GM18517 (cell line): ENCODE measurements around the gene TULP1.

Experiments
- ATAC-seq: cut with Tn5 transposase; IDR thresholded peaks from one replicate; pipeline ENCODE4 v1.9.1; 2021; ENCODE audit warnings: mild to moderate bottlenecking, moderate library complexity; ENCODE audit not compliant: unreplicated experiment

The TULP1 gene

DNA sequence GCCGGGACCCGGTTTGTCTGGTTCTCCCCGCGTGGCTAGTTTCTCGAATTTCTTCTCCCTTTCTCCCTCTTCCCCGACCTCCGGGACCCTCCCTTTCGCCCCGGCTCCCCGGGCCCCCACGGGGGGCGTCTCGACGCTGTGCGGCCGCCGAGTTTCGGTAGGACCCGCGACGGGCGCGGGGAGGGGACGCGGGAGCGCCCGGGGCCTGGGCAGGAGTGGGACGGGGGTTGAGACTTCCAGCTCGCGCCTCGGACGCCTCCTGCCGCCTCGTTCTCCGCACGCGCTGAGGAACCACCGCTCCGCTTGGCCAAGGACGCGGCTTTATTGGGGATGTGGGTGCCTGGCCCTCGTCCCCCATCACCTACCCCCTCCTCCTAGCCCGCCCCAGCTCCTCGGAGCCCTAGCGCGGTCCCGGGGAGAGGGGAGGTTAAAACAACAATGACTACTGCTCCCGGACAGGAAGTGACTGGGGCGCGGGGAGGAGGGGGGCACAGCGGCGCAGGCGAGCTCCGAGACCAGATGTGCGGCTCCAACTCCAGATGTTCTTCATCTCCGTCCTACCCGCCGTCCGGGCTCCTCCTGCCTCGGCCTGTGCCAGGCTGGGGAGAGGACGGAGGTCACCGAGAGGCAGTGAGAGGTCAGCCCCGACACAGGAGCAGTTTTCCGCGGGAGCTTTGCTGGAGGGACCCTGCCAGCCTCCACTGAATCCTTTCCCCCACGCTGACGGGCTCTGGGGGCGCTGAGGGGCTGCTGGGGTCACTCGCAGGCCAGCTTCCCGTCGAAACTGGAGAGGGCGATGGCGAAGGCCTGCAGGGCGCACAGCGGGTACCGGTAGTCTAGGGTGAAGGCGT lies 14.9 kb downstream of the TULP1 start:
- ATAC-seq, result no peak

DNA sequence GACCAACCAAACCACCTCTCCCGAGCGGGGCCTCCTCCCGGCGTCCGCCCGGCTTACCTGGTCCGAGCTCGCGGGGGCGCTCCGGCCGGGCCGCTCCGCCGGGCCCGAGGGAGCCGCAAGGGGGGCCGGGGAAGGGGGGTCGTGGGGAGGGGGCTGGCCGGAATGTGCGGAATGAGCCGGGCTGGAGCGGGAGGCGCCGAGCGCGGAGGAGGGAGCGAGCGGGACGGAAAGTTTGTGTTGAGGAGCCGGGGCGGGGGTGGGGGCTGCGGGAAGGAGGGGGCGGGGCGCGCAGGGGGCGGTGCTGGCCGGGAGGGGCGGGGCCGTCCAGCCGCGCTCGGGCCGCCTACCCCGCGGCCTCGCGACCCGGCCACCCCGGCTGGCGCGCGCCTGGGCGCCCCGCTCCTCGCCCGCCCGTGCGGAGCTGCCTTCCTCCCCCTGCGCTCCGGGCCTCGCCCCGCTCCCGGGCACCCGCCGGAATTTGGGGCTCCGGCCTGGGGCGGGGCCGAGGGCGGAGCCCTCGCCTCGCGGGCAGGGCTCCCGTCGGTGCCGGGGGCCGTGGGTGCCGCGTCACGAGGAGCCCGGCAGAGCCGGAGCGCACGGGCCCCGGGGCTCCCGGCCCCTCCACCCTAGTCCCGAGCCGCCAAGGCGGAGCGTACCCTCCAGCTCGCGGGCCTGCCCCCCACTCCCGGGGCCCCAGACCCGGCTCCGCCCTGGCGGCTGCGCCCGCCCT lies 15.7 kb downstream of the TULP1 start, which contains the start of gene TEAD3:
Gene TEAD3 (minus strand): TSS at position 239 of the 730 bp plus-strand sequence.
- no peak for ATAC-seq

DNA sequence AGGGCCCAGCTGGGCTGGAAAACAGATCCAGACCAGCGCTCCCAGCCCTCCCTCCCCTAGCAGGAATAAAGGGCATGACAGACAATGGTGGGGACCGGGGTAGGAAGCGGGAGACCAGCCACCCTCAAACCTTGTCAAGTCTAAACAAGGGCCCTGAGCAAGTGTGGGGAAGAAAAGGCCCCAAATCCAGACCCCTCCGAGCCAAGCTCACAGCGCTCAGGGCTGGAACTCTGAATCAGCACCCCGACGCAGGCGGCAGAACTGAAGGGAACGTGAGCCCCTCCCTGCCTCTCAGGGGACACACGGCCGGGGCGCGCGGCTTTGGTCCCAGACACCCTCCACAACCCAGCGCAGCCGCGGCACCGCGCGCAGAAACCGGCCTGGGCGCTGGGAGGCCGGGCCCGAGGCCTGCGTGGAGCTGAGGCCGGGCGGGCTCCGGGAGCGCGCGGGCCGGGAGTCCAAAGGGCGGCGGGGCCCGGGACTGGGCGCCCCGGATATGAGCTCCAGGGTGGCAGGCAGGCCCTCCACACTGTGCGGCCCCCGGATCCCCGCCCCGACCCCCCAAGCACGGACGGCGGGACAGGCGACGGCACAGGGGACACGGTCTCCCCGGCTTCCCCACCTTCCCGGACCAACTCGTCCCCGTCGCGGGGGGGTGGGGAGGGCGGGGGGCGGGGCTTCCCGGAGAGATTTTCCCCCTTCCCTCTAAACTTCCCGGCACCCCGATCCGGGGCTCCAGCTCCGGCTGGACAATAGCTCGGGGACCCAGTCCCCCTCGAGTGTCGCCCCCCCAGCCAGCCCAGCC lies 16.5 kb downstream of the TULP1 start:
- no peak for ATAC-seq

DNA sequence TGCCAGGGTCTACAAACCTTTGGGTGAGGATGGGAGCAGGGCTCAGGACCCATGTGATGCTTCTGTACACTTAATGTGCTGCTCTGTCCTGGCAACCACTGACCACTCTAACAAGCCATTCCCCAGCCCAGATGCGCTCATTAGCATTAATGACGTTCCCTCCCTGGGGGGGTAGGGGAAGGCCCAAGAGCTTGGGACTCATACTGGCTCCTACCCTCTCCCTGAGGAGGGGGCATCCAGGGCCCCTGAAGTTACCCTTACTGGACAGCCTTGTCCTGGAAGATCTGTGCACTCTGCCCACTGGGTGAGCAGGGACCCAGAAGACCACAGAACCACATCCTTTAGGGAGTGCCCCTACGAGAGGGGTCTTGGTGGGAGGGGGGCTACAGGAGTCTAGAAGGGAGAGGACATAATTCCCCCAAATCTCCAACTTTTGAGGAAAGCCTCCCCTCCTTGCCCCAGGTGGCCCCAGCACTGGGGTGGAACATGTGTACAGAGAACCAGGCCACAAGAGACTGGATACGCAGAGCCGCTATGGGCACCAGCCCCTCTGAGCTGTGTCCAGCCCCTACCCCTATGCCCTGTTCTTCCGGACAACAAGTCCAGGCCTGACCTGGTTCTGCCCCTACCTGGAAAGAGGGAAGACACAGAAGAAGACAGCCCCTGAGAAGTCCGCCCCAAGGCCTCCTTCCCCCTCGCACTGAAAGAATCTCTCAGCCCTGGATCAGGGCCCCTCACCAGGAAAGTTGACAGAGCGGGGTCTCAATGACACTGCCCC lies 17.2 kb downstream of the TULP1 start:
- ATAC-seq, result no peak

DNA sequence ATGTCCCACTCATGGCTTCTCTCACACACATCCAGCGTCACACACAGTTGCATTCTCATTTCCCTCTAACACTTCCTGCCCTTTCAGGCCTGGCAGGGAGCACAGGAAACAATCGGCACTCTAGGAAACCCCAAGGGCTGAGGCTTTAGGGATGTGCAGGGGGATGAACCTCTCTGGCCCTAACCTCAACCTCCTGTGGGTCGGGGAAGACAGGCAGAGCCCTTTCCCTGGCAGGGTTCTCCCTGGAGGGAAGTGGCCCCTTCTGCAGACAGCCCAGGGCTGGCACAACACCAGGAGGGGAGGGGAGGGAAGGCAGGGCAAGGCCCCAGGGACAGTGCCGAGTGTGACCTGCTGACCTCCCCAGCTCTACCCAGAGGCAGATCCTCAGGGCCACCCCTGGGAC lies 18.5 kb downstream of the TULP1 start:
- no peak for ATAC-seq

DNA sequence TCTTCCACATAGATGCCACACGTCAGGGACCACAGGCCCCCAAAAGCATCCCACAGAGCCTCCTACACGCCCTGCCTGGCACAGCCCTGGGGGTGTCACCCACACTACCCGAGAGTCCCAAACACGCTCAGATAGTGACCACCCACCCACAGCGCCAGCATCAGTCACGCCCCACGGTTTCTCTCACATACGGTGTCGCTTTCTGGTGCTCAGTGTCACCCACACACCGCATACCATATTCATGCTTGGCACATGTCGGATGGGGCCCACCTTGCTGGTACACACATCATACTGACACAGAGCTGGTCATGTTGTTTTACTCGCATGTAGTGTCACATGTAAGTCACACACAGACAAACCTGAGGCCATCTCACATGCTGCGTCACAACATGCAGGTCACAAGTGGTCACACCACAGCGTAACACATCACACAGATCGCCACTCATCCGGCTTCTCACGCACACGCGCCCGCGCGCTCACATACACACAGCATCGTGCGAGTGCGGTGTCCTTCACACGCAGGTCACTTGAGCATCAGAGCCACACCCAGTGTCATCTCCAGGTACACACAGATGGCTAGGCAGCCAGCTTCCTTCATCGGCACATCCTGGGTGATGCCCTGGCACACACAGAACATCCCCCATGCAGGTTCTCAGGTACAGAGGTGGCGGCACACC lies 19.3 kb downstream of the TULP1 start:
- no peak for ATAC-seq

DNA sequence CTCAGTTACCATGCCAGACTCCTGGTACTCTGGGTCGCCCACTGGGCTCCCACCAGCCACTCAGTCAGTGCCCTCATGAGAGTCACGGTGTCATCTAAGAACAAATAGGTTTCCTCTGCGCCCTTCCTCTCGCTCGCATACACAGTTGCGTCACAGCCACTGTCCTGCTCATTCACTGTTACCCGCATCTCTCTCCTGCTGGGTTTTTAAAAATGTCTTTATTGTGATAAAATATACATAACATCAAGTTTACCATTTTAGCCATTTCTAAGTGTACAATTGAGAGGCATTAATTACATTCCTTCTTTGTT lies 19.8 kb downstream of the TULP1 start:
- ATAC-seq, result no peak

DNA sequence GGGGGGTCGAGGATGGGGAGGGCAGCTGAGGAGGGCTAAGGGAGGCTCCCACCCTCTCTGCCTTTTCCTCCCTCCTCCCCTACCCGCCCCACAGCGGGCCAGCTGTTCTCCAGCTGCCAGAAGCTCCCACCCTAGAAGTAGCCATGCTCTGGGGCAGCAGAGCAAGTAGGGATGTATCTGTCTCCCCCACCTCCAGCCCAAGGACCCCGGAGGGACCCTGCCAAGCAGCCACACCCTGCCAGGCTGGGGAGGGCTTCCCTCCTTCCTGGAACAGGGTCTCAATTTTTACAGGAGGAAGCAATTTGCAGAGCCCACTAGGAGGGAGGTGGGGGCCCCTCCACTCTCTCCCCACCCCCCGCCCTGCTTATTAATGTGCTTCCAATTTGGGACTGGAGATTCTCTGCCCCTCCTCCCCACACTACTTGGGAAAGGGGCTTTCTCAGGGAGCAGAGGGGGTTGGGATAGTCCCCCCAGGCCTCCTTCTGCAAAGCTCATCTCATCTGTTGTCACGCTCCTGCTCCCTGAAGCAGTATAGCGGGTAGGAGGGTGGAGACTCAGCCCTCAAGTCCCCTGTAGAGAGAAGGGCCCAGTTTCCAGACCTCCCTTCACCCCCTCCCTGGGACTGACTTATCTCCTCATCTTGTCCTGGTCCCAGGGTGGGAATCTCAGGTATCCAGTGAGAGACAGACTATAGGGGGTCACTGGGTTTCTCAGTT lies 20.3 kb downstream of the TULP1 start:
- no peak for ATAC-seq

DNA sequence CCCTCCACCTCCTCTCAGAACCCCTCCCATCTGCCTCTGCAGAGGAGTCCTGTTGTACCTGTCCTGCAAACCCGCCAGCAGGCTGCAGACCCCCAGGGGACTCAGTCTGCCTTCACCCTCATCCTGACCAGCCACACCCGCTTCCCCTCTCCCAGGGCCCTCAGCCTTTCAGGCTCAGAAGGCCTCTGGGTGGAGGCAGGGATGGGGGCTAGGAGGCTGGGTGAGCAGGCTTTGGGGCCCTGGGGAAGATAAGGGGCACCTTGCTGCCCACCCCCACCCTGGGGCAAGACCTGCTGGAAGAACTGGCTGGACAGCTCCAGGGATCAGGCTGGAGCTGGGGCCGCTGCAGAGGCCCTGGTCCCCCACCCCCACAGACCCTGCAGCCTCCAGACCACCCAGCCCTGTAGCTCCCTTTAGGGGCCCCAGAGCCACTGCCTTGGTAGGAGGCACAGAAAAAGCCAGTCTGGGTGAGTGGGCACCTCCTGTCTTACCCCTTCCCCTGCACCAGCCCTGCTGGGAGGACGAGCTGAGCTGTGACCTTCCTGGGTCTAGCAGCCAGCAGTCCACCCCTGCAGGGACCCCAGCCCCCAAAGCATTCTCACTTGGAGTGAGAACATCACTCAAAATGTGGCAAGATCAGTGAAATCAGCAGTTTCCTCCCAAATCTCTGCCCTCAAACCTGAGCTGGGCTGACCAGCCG lies 21.0 kb downstream of the TULP1 start:
- no peak for ATAC-seq

DNA sequence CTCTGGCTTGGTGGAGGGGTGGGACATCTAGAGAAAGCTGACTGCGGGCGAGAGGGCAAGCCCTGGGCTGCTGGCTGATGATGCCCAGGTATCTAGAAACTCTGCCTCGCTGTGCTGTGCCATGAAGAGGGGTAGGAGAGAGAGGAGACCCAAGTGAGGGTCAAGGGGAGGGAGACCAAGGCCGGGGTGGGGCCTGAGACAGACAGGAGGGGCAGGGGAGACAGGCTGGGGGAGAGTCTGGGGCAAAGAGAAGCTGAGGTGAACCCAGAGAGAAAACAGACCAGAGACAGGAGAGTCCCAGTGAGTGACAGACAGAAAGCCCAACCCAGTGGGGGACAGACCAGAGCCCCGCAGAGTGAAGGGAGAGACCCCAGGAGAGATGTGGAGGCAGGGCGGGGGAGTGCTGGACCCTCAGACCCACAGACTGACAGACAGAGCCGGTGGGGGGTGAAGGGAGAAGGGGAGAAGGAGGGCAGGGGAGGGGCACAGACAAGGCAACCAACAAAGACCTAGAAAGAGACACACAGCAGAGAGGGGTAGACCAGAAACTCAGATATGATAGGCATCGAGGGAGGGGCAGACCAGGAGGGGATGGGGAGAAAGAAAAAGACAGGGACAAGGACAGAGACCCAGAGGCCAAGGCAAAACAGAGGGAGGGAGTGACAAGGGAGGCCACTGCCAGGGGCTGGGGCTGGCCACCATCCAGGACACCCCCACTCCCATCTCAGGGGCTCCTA lies 21.7 kb downstream of the TULP1 start:
- no peak for ATAC-seq

DNA sequence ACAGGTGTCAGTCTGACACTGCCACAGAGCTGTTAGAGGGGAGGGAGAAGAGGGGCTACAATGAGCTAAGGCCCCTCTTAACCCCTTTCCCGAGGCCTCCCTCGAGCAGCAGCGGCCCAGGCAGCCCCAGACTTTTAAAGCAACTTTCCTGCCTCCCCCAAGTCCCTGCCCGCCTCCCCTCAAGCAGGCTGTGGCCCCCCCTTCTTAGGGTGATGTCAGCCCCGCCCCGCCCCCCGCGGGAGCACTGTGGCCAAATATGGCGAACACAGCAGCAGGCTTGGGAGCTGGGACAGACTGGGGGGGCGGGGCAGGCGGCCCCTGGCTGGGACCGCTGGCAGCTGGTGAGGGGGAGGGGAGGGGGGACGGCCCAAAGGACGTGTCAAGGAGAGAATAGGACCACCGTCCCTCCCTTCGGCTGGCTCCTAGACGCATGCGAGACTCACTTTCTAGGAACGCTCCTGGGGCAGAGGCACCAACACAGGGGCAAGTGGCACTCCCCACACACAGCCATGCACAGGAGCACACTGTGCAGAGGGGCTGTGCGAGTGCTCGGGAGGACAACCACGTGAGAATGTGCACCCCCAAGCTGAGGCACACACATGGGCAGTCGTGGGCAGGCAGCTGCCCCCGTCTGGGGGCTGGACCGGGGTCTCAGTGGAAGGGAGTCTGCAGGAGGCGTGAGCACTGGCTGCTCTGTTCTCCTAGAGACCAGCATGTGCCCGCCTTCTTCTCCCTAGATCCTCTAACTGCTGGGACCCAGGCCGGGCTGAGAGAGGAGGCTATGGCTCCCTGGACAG lies 22.5 kb downstream of the TULP1 start:
- ATAC-seq, result no peak

DNA sequence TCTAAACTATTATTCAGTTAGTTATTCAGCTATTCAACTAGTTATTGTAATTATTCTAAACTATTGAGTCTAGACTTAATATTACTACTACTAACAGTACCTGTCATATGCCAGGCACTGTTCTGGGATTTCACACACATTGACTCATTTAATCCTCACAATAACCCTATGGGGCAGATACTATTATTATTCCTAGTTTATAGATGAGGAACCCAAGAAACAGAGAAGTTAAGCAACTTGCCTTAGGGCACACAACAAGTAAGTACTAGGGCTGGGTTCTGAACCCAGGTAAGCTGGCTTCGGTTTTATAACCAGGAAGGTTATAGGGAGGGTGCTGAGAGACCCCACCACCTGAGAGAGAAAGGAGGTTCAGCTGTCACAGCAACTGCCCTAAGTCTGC lies 23.6 kb downstream of the TULP1 start:
- no peak for ATAC-seq

DNA sequence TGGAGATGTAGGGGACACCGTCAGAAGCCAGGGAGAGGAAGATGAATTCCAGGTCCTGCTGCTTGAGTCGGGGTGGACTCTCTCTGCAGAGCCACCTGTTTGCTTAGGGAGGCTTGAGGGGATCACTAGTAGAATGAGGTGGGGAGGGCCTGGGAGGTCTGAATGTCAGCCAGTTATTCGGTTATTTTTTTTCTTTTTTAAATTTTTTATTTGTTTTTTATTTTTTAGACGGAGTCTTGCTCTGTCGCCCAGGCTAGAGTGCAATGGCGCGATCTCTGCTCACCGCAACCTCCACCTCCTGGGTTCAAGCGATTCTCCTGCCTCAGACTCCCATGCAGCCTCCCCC lies 24.2 kb downstream of the TULP1 start:
- ATAC-seq, result no peak

DNA sequence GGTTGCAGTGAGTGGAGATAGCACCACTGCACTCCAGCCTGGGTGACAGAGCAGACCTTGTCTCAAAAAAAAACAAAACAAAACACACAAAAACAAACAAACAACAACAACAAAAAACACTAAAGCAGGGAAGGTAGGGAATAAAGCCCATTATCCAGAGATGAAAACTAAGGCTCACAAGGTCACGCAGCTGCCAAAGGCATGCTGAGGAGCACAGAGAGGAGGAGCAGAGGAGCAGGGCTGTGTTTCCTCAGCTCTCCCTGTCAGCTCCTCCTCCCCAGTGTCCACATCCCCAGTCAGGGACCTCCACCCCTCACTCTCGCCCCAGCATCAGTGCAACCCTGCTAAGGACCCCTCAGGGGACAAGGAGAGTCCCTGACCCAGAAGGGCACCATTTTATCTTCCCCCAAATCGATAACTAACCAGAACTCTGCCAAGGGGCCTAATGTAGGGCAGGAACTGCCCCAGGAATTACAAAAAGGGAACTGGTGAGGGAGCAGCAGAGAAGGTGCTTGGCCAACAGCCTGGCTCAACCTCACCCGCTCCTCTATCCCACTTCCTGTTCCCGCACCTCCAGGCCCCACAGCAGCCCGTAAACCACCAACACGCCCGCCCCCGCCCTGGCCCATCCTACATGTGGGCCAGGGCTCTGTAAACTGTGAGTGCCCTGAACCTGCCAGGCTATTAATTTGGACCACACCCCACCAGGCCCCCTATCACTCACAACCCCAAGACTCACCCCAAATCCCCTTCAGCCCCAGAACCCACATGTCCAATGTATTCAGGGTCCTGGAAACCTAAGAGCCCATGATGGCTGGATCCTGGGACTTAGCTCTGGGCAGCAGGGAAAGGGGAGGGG lies 24.8 kb downstream of the TULP1 start:
- no peak for ATAC-seq

DNA sequence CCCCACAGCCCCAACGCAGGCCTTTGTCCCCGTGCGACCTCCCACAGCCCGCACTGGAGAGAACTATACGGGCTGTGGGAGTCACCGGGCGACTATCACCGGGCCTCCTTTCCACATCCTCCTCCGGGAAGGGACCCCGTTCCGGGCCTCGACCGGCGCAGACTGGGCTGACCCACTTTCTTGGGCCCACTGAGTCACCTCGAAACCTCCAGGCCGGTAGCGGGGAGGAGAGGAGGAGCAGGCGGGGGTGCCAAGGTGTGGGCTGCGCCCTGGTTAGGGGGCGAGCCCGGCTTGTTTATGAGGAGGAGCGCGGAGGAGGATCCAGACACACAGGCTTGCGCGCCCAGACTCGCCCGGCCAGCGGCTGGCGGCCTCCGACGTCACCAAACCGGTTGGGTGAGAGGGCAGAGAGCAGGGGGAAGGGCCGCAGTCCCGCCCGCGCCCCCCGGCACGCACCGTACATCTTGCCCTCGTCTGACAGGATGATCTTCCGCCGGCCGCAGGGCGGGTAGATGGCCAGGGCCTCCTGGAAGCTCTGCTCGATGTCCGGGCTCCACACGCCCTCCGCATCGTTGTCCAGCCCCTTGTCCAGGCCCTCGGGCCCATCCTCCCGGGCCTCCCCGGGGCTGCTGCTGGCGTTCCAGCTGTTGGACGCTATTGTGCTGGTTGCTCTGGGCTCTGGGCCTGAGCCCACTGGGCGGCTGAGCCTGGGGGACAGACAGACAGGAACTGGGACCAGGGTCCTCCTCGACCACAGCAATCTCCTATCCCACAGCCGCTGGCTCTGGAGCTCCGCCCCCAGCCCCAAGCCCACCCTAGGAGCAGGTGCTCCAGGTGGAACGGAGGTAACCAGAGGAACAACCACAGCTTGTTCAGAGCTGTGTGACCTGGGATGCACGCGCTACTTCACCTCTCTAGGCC lies 26.4 kb downstream of the TULP1 start:
- no peak for ATAC-seq

DNA sequence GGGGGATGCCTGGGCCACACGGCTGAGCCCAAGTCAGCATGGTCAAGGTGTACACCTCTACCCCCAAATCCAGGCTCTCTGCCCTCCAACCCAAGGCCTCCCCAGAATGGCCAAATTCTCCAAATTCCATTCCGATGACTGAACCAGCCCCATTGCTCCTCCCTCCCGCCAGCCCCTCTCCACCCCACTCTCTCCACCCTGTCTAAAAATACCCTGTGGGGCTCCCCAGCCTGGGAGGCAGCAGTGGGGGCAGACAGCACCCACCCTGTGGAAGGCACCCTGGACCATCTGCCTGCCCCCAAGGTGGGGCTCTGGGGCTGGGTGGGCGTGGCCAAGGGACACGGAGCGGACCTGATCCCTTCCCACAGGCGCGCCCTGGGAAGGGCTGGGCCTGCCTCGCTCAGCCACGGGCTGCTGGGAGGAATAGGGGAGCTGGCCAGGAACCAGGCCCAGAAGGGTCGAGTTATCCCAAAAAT lies 27.3 kb downstream of the TULP1 start:
- ATAC-seq, result no peak
